Left kidney (tissue), 2 donors: ENCODE measurements around the gene SNX6. TPM values are rescaled to one million over a fixed set of nuclear protein-coding genes. Genes with fewer than 3 reads are reported as not detected.
"Not testable (repeated sequence)": the region's sequence is repeated elsewhere in the genome, so short reads cannot be mapped to it uniquely, and the experiment has no call there.

Experiments
- DNase-seq: peaks from one replicate; pipeline ENCODE4 v3.0.0-alpha.2; 2013
- polyA plus RNA-seq: library from polyadenylated mRNA; unstranded; fragments of 120-200 nt; gene quantifications from one replicate; pipeline ENCODE4 v1.2.1, GENCODE V29; 2013; ENCODE audit not compliant: insufficient read length

Gene SNX6
- polyA plus RNA-seq, 1 donor, result 128 TPM

DNA sequence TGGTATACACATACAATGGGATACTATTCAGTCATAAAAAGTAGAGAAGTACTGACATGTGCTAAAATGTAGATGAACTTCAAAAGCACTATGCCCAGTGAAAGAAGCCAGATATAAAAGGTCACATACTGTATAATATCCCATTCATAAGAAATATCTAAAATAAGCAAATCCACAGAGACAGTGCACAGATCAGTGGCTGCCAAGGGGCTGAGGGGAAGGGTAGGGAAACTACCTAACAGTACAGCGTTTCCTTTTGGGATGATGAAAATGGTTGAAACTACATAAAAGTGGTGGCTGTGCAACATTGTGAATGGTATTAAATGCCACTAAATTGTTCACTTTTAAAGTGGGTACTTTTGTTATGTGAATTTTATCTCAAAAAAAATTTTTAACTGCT, 102.4 kb downstream of the SNX6 start:
- DNase-seq, result no peak

DNA sequence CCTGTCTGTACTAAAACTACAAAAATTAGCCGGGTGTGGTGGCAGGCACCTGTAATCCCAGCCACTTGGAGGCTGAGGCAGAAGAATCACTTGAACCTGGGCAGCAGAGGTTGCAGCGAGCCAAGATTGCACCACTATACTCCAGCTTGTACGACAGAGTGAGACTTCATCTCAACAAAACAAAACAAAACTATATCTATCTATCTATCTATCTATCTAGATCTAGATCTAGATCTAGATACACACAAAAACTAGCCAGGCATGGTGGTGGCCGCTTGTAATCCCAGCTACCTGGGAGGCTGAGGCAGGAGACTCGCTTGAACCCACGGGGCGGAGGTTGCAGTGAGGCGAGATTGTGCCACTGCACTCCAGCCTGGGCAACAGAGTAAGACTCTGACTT, 105.7 kb downstream of the SNX6 start:
- DNase-seq, result not testable (repeated sequence)

DNA sequence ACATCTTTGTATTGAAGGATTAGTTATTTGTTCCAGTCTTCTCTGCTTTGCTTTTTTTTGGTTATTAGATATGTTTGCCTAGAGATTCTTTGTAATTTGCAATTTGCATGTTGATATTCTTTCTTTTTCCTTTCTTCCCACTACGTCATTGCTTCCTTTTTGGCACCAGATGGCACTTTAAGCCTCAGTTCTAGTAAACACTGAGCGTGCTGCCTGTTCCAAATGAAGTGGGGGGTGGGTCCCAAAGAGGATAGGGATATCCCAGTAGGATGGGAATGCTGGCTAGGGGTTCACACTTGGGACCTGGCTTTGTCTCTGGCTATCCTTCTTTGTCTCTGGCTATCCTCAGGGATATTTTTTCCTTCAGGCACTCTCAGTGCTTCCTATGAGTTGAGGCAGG, 107.5 kb downstream of the SNX6 start:
- DNase-seq, result no peak

DNA sequence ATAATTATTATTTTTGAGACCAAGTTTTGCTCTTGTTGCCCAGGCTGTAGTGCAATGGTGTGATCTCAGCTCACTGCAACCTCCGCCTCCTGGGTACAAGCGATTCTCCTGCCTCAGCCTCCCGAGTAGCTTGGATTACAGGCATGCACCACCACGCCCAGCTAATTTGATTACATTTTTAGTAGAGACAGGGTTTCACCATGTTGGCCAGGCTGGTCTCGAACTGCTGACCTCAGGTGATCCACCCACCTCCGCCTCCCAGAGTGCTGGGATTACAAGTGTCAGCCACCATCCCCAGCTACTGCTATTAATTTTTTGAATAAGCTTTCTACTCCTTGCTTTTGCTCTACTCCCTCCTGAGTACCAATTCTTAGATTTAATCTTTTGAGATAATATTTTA, 108.9 kb downstream of the SNX6 start:
- not testable (repeated sequence) for DNase-seq

DNA sequence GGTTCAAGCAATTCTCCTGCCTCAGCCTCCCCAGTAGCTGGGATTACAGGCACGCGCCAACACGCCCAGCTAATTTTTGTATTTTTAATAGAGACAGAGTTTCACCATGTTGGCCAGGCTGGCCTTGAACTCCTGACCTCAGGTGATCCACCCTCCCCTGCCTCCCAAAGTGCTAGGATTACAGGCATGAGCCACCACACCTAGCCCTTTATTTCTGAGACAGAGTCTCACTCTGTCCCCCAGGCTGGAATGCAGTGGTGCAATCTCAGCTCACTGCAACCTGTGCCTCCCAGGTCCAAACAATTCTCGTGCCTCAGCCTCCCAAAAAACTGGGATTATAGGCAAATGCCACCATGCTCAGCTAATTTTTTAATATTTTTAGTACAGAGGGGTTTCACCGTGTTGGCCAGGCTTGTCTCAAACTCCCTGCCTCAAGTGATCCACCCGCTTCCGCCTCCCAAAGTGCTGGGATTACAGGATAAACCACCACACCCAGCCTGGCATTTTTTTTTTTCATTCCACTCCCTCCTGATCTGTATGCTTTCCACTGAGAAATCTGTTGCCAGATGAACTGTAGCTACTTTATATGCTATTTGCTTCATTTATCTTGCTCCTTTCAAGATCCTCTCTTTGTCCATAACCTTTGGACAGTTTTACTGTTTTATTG, 109.5 kb downstream of the SNX6 start:
- not testable (repeated sequence) for DNase-seq

Other genes with a start within 250 kb of the SNX6 start
- gene SPTSSA, start 167.9 kb downstream of the SNX6 start, polyA plus RNA-seq, result 32.2 TPM
- gene EAPP, start 90.4 kb downstream of the SNX6 start, polyA plus RNA-seq, result 73.0 TPM
- gene CFL2, start 84.4 kb upstream of the SNX6 start, polyA plus RNA-seq, result 74.8 TPM
- 38.1 TPM for gene BAZ1A, start 245.2 kb upstream of the SNX6 start, polyA plus RNA-seq